HepG2 (cell line): ENCODE measurements around the gene STAP2. TPM values are rescaled to one million over a fixed set of nuclear protein-coding genes. Genes with fewer than 3 reads are reported as not detected.

ENCODE experiments used
- ARID4A ChIP-seq: sonication (generic); formaldehyde crosslinking; IDR thresholded peaks from 2 replicates; pipeline ENCODE4 v1.5.0; 2020; ENCODE audit warnings: mild to moderate bottlenecking, missing genetic modification reagents, borderline replicate concordance
- DMAP1 ChIP-seq: IDR thresholded peaks from 2 replicates; pipeline ENCODE4 v1.6.1; 2016
- FOXK1 ChIP-seq: sonication (generic); formaldehyde crosslinking; IDR thresholded peaks from 2 replicates; pipeline ENCODE4 v1.4.0; 2020; ENCODE audit warnings: low read depth, missing genetic modification reagents, borderline replicate concordance
- MEF2D ChIP-seq: sonication (generic); formaldehyde crosslinking; IDR thresholded peaks from 2 replicates; pipeline ENCODE4 v1.5.1; 2020; ENCODE audit warnings: mild to moderate bottlenecking, missing genetic modification reagents
- RFX5 ChIP-seq: IDR thresholded peaks from 2 replicates; pipeline ENCODE4 v1.6.1; 2011; ENCODE audit warnings: low read depth, low read length, improper control_type of control experiment
- THAP7 ChIP-seq: sonication (generic); formaldehyde crosslinking; IDR thresholded peaks from 2 replicates; pipeline ENCODE4 v1.8.1; 2023; ENCODE audit warnings: mild to moderate bottlenecking, missing genetic modification reagents
- ZBTB4 ChIP-seq: sonication (generic); formaldehyde crosslinking; IDR thresholded peaks from 2 replicates; pipeline ENCODE4 v1.4.0; 2020; ENCODE audit warnings: missing genetic modification reagents, mild to moderate bottlenecking, borderline replicate concordance
- ZNF18 ChIP-seq: sonication (generic); formaldehyde crosslinking; IDR thresholded peaks from 2 replicates; pipeline ENCODE4 v1.8.0; 2022; ENCODE audit warnings: mild to moderate bottlenecking, missing genetic modification reagents; ENCODE audit not compliant: insufficient replicate concordance
- ZNF503 ChIP-seq: sonication (generic); formaldehyde crosslinking; IDR thresholded peaks from 2 replicates; pipeline ENCODE4 v1.4.0; 2020; ENCODE audit warnings: missing genetic modification reagents
- ZNF546 ChIP-seq: sonication (generic); formaldehyde crosslinking; conservative IDR thresholded peaks from 2 replicates; pipeline ENCODE4 v1.8.1; 2023; ENCODE audit warnings: mild to moderate bottlenecking, missing genetic modification reagents
- ZNF576 ChIP-seq: sonication (generic); formaldehyde crosslinking; IDR thresholded peaks from 2 replicates; pipeline ENCODE4 v1.4.0; 2020; ENCODE audit warnings: mild to moderate bottlenecking, missing genetic modification reagents
- ZNF740 ChIP-seq: sonication (generic); formaldehyde crosslinking; IDR thresholded peaks from 2 replicates; pipeline ENCODE4 v1.4.0; 2020; ENCODE audit warnings: missing genetic modification reagents
- ZSCAN25 ChIP-seq: sonication (generic); formaldehyde crosslinking; IDR thresholded peaks from 2 replicates; pipeline ENCODE4 v1.8.0; 2022; ENCODE audit warnings: mild to moderate bottlenecking, missing genetic modification reagents
- polyA plus RNA-seq, 8 experiments: library from polyadenylated mRNA; depleted of rRNA in 3 of 8; stranded (reverse) in 7 of 8; unstranded in 1 of 8; fragments of >200 nt; fragmentation: Illumina TruSeq in 4 of 8; extraction: Trizol in 4 of 8; gene quantifications; 2 replicates each; pipeline versions ENCODE4 v1.2.1 to v1.2.3, GENCODE V29; 2011 to 2016; ENCODE audit warnings: low read depth in 4 of 8, missing spikeins in 1 of 8, mixed read lengths in 1 of 8; ENCODE audit not compliant: insufficient read depth in 1 of 8
- total RNA-seq, 5 experiments: library from RNA; depleted of rRNA; stranded (reverse); fragments of >200 nt; fragmentation: Illumina TruSeq; extraction: Trizol; gene quantifications; 2 replicates each; pipeline ENCODE4 v1.2.3, GENCODE V29; 2016; ENCODE audit warnings: low read depth in 1 of 5

STAP2 gene
- total and polyA plus RNA-seq, 2 of the 13 experiments (the other 11 are each of a cell fraction or from before 2014, with no cell fraction given) = 39.0 to 43.7 TPM

- TF ChIP-seq ARID4A (CRISPR knock-in tag) (peak; percentile 82; the same call in 1 of the 2 replicates), ZNF576 (peak; percentile 69; the same call in 1 of the 2 replicates), ZBTB4 (CRISPR knock-in tag) (peak; percentile 60; the same call in 1 of the 2 replicates), ZNF740 (CRISPR knock-in tag) (no peak), ZNF546 (peak; percentile 85; the same call in 1 of the 2 replicates), DMAP1 (CRISPR knock-in tag) (peak; percentile 77), ZNF18 (CRISPR knock-in tag) (peak; percentile 79), FOXK1 (CRISPR knock-in tag) (peak; percentile 81; the same call in 1 of the 2 replicates), ZNF503 (CRISPR knock-in tag) (0 out of 2 replicates have a peak, but pooled peaks have one; percentile 36), RFX5 (no peak), THAP7 (CRISPR knock-in tag) (peak; percentile 75; the same call in 1 of the 2 replicates), ZSCAN25 (CRISPR knock-in tag) (peak; percentile 89), MEF2D (CRISPR knock-in tag) (peak; percentile 79; the same call in 1 of the 2 replicates)
Observed at GRCh38 chr19:4310247-4311121, 28.1 kb downstream of the STAP2 start (continued).
